Glutamatergic neuron (in vitro differentiated cells): Measurements from ENCODE around the gene PSENEN. TPM values are rescaled to one million over a fixed set of nuclear protein-coding genes. Genes with fewer than 3 reads are reported as not detected.

Experiments
- DNase-seq: peaks from one replicate; pipeline ENCODE4 v3.0.0; 2022
- H3K27ac Mint-ChIP-seq: one replicate; pipeline ENCODE4 v1.8.0; 2020; ENCODE audit warnings: mild to moderate bottlenecking, mixed read lengths, inconsistent platforms; ENCODE audit not compliant: unreplicated experiment
- H3K27me3 Mint-ChIP-seq: one replicate; pipeline ENCODE4 v1.8.0; 2020; ENCODE audit warnings: mild to moderate bottlenecking, moderate library complexity, mixed read lengths, inconsistent platforms; ENCODE audit not compliant: unreplicated experiment
- H3K36me3 Mint-ChIP-seq: one replicate; pipeline ENCODE4 v1.8.0; 2020; ENCODE audit warnings: mild to moderate bottlenecking, mixed read lengths, inconsistent platforms; ENCODE audit not compliant: unreplicated experiment
- H3K4me1 Mint-ChIP-seq: one replicate; pipeline ENCODE4 v1.8.0; 2020; ENCODE audit warnings: mild to moderate bottlenecking, low read depth, mixed read lengths, inconsistent platforms; ENCODE audit not compliant: unreplicated experiment
- H3K4me3 Mint-ChIP-seq: one replicate; pipeline ENCODE4 v1.8.0; 2020; ENCODE audit warnings: mild to moderate bottlenecking, mixed read lengths, inconsistent platforms; ENCODE audit not compliant: unreplicated experiment
- H3K9me3 Mint-ChIP-seq: one replicate; pipeline ENCODE4 v1.8.0; 2020; ENCODE audit warnings: mild to moderate bottlenecking, moderate library complexity, mixed read lengths, inconsistent platforms; ENCODE audit not compliant: unreplicated experiment
- total RNA-seq: library from RNA; stranded (reverse); fragmentation: NEBNext Ultra II Directional; extraction: Animal tissue kit (Norgen Biotek cat#: 25700); gene quantifications from one replicate; pipeline ENCODE4 v1.2.1, GENCODE V29; 2021; ENCODE audit not compliant: unreplicated experiment
- TF ChIP-seq, protein P1 (sequence below): fragments of 200-600 bp; sonication (generic); IDR thresholded peaks from one replicate; pipeline ENCODE4 v1.5.0; 2021; ENCODE audit not compliant: partially characterized antibody, unreplicated experiment

Gene PSENEN
- total RNA-seq, 1 donor from 2014 or later: 109 TPM

DNA sequence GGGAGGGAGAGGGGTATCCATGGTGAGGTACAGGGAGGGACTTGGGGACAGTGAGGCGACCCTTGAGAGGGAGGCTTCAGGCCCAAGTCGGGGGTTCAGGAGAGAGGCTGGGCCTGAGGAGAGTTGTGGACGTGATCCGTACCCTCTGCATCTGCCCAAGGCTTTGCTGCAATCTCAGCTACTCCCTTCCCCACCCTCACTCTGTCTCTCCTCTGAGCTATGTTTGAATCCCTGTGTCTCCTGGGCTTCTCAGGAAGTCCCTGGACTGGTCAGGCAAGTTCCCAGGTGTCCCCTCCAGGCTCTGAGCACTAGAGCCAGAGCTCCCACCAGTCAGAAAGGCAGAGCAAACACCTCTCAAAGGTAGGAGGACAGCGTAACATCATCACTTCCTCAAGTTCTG, 4.7 kb downstream of the PSENEN start:
- H3K4me3 Mint-ChIP-seq: peak overlapping the region; percentile 50
- H3K4me1 Mint-ChIP-seq: peaks cover 14% of the 10 kb centered on the region
- peaks cover 16% of the 10 kb centered on the region for H3K27me3 Mint-ChIP-seq
- no peak overlapping the region for H3K27ac Mint-ChIP-seq
- H3K36me3 Mint-ChIP-seq: no peaks in the 10 kb centered on the region
- peaks cover 6% of the 10 kb centered on the region for H3K9me3 Mint-ChIP-seq
- TF ChIP-seq, protein P1, sequence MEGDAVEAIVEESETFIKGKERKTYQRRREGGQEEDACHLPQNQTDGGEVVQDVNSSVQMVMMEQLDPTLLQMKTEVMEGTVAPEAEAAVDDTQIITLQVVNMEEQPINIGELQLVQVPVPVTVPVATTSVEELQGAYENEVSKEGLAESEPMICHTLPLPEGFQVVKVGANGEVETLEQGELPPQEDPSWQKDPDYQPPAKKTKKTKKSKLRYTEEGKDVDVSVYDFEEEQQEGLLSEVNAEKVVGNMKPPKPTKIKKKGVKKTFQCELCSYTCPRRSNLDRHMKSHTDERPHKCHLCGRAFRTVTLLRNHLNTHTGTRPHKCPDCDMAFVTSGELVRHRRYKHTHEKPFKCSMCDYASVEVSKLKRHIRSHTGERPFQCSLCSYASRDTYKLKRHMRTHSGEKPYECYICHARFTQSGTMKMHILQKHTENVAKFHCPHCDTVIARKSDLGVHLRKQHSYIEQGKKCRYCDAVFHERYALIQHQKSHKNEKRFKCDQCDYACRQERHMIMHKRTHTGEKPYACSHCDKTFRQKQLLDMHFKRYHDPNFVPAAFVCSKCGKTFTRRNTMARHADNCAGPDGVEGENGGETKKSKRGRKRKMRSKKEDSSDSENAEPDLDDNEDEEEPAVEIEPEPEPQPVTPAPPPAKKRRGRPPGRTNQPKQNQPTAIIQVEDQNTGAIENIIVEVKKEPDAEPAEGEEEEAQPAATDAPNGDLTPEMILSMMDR: no peak
- DNase-seq: no peak

DNA sequence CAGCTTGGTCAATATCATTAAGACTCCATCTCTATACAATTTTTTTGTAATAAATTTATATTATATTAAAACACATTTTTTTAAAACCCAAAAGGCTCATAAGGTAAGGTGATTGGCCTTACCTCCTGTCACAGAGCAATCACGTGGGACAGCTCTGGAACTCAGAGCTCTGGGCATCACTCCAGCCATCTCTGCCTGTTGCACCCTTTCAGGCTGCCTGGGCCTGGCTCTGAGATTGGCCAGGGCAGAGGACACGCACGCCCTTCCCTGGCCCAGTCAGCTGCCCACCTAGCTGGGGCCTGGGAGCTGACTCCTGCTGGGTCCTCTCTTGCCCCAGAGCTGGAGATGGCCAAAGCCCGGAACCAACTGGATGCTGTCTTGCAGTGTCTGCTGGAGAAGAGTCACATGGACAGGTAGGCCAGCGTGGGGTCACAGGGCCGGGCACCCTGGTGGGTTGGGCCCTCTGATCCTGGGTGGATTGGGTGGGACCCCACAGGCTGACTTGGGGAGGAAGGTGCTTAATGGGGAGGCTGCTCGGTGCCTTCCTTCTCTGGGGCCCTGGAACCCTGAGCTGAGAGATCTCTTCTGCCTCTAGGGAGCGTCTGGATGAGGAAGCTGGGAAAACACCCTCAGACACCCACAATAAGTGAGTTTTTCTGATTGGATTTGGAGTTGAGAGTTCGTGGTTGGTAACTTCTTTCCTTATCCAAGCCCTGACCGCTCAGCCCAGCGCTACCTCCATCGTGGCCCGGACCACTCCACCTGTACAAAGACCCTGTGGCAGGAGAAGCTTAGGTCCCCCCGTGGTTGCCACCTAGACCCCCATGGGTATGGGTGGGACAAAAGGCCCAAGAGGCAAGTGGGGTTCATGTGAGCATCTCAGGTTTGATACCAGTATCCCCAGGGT, 6.6 kb downstream of the PSENEN start:
- Mint-ChIP-seq H3K27me3 (peaks cover 21% of the 10 kb centered on the region), H3K9me3 (peaks cover 11% of the 10 kb centered on the region), H3K36me3 (no peaks in the 10 kb centered on the region), H3K4me3 (no peak overlapping the region), H3K27ac (no peak overlapping the region), H3K4me1 (peaks cover 18% of the 10 kb centered on the region)
- no peak for DNase-seq
- TF ChIP-seq, protein P1: no peak

DNA sequence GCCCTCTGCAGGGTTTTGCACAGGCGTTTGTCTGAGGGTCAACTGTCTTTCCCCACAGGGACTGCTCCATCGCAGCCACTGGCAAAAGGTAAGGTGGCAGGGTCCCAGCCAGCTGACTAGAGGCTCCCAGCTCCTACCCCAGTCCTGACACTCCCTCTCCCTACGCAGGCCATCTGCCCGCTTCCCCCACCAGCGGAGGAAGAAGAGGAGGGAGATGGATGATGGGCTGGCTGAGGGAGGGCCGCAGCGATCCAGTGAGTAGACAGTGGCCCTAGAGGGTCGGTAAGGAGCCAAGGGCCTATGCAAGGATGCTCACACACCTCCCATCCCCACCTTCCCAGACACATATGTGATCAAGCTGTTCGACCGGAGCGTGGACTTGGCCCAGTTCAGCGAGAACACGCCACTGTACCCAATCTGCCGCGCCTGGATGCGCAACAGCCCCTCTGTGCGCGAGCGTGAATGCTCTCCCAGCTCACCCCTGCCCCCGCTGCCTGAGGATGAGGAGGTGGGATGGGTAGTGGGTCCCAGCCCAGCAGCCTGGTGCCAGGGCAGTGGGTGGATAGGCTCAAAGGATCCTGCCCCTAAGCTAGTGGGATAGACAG, 7.4 kb downstream of the PSENEN start:
- Mint-ChIP-seq H3K9me3 (peaks cover 12% of the 10 kb centered on the region), H3K4me3 (no peak overlapping the region), H3K27ac (no peak overlapping the region), H3K4me1 (peaks cover 16% of the 10 kb centered on the region), H3K27me3 (peaks cover 21% of the 10 kb centered on the region), H3K36me3 (no peaks in the 10 kb centered on the region)
- DNase-seq: no peak
- TF ChIP-seq, protein P1: no peak

DNA sequence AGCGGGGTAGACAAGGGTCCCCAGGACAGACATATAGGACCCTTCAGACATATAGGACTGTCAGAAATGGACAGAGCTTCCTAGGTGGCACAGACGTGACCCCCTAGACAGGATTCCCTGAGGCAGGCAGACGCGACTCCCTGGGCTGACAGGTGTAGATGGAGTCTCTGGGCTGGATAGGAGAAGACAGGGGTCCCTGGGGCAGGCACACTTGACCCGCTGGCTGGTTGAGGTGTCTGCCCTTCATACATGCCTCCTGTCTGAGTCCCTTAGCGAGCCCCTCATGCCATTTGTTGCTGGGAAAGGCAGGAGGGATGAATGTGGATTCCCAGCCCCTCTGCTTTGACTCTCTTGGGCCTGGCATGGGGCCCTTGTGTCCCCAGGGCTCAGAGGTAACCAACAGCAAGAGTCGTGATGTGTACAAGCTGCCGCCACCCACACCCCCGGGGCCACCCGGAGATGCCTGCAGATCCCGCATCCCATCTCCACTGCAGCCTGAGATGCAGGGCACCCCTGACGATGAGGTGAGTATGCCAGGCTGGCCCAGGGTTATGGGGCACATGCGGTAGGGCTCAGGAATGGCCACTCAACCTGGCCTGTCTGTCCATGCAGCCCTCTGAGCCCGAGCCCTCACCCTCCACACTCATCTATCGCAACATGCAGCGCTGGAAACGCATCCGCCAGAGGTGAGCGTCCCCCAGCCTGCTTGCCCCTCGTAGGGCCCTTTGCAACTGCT, 8.4 kb downstream of the PSENEN start:
- TF ChIP-seq, protein P1: no peak
- Mint-ChIP-seq H3K27ac (no peak overlapping the region), H3K36me3 (no peaks in the 10 kb centered on the region), H3K4me1 (peaks cover 15% of the 10 kb centered on the region), H3K4me3 (no peak overlapping the region), H3K27me3 (peaks cover 21% of the 10 kb centered on the region), H3K9me3 (peaks cover 16% of the 10 kb centered on the region)
- DNase-seq: no peak
